Measurements from ENCODE around the gene PSMB7. TPM values are rescaled to one million over a fixed set of nuclear protein-coding genes. Genes with fewer than 3 reads are reported as not detected.

Gene PSMB7
- total and polyA plus RNA-seq, 2 of the 8 experiments (the other 6 are each of a cell fraction or from before 2014, with no cell fraction given) = 222 to 357 TPM

- Histone ChIP-seq H4K8ac (ENCODE audit: extremely low read depth, insufficient read depth, low read length) (no peak overlapping the region), H3K36me3 (ENCODE audit: control insufficient read depth in 2 of 4, insufficient read depth in 4 of 4, low read length in 3 of 4) (peaks cover 9 to 40% (median 18%) of the 10 kb centered on the region in 4 experiments), H3K14ac (ENCODE audit: insufficient read length) (no peak overlapping the region), H2BK12ac (ENCODE audit: low read depth, low read length) (no peak overlapping the region), H2BK120ac (replicated peaks; ENCODE audit: low read depth, low read length) (no peak overlapping the region), H3K27me3 (replicated peaks in 1 of 4; ENCODE audit: control insufficient read depth in 3 of 4, extremely low read depth in 1 of 4, insufficient read depth in 3 of 4, low read length in 3 of 4) (no peaks in the 10 kb centered on the region), H4K5ac (ENCODE audit: insufficient read length, low read depth, low read length) (no peak overlapping the region), H3K79me1 (ENCODE audit: low read depth, low read length) (peaks cover 6% of the 10 kb centered on the region; the same call in 1 of the 2 replicates), H4K91ac (replicated peaks; ENCODE audit: insufficient read length, low read length) (no peak overlapping the region), H3K4me1 (replicated peaks in 1 of 4; ENCODE audit: control insufficient read depth in 3 of 4, insufficient read depth in 4 of 4, low read length in 3 of 4) (peaks cover 0 to 4% (median 0%) of the 10 kb centered on the region in 4 experiments; a peak in 1 of 7 replicates), H2BK20ac (ENCODE audit: low read length) (no peak overlapping the region), H3K27ac (ENCODE audit: low read depth, low read length) (no peak overlapping the region), H3K9ac (replicated peaks in 1 of 4; ENCODE audit: extremely low read depth in 1 of 4, low read depth in 3 of 4, low read length in 3 of 4) (no peak overlapping the region), H2AK5ac (ENCODE audit: low read depth, low read length) (no peak overlapping the region), H3K23me2 (ENCODE audit: low read depth, low read length) (no peaks in the 10 kb centered on the region), H3K4me3 (ENCODE audit: extremely low read depth in 1 of 4, insufficient read depth in 2 of 4, low read depth in 3 of 4, low read length in 4 of 4) (no peak overlapping the region), H3K4ac (replicated peaks; ENCODE audit: insufficient read length, low read depth, low read length) (no peak overlapping the region), H4K20me1 (replicated peaks in 1 of 2; ENCODE audit: control insufficient read depth in 1 of 2, insufficient read depth in 2 of 2, low read length in 2 of 2) (peaks cover 6 to 18% of the 10 kb centered on the region in 2 experiments), H3K56ac (replicated peaks; ENCODE audit: insufficient read length, low read depth, low read length) (no peak overlapping the region), H3K18ac (ENCODE audit: extremely low read depth, low read length) (no peak overlapping the region), H2BK15ac (ENCODE audit: low read length) (no peak overlapping the region), H3K9me3 (ENCODE audit: insufficient read depth in 2 of 2, low read depth in 1 of 2, low read length in 1 of 2) (no peaks in the 10 kb centered on the region), H3K4me2 (ENCODE audit: insufficient read depth in 1 of 2, low read depth in 2 of 2, low read length in 2 of 2) (no peak overlapping the region), H3K23ac (ENCODE audit: insufficient read length) (no peak overlapping the region), H2BK5ac (ENCODE audit: low read depth, low read length) (no peak overlapping the region), H2AFZ (ENCODE audit: low read length) (no peak overlapping the region), H3K79me2 (ENCODE audit: control insufficient read depth in 1 of 2, insufficient read depth in 2 of 2, low read length in 2 of 2) (peaks cover 0 to 15% of the 10 kb centered on the region in 2 experiments; a peak in 2 of 4 replicates)
- ChIA-PET POLR2A (ENCODE audit: partially characterized antibody) (interaction anchor here (4.1 kb wide), 1 partner anchor 12 kb away, joined by 15 read pairs; no protein-coding TSS in a partner anchor), CTCF (ENCODE audit: partially characterized antibody) (interaction anchor here (0.6 to 1.7 kb wide), 3 partner anchors 9 to 1795 kb away, joined by 3 to 4 read pairs (median 4); no protein-coding TSS in a partner anchor)
- no peak for DNase-seq (ENCODE audit: low read depth in 1 of 2, low spot score in 2 of 2)
- no peak for FAIRE-seq
- 89% methylated on average over 8 of the region's 8 CpGs; no CpG with 5 or more reads in 1 of the 2 experiments for WGBS, 2 experiments (ENCODE audit: extremely low coverage in 1 of 2, insufficient coverage in 1 of 2, insufficient read length in 1 of 2, insufficient replicate concordance in 2 of 2, low coverage in 1 of 2, low lambda C conversion rate in 2 of 2, missing lambda C conversion rate in 1 of 2)
Measured at GRCh38 chr9:124352616-124353015, 62.6 kb downstream of the PSMB7 start.

Measured in H1 (cell line).